GM12864 (cell line): ENCODE data around the gene PRKAB1.
A peak's percentile ranks its signal among the peaks of the same experiment; 100 is the strongest.

Source experiments
- DNase-seq: peaks from one replicate; pipeline ENCODE4 v3.0.0-alpha.2; 2011; ENCODE audit warnings: low read depth
- H3K4me3 ChIP-seq: 2 replicates; pipeline ENCODE4 v1.5.1; 2011; ENCODE audit warnings: mild to moderate bottlenecking, low read depth, low read length, control low read depth
- CTCF ChIP-seq: IDR thresholded peaks from 2 replicates; pipeline ENCODE4 v1.5.1; 2011; ENCODE audit warnings: low read depth, mild to moderate bottlenecking, moderate library complexity, low read length, control low read depth, inconsistent platforms; ENCODE audit errors: missing control alignments

PRKAB1 gene

GRCh38 chr12:119720349-119720748, 52.4 kb downstream of the PRKAB1 start:
- TF ChIP-seq CTCF: no peak
- no peak overlapping the region for H3K4me3 ChIP-seq
- no peak for DNase-seq

- no peak for DNase-seq
- no peak overlapping the region for H3K4me3 ChIP-seq
- TF ChIP-seq CTCF: no peak
Measured at GRCh38 chr12:119721306-119721705, 53.4 kb downstream of the PRKAB1 start.

- H3K4me3 ChIP-seq: no peak overlapping the region
- TF ChIP-seq CTCF: no peak
- DNase-seq: no peak
Measured at GRCh38 chr12:119725523-119725922, 57.6 kb downstream of the PRKAB1 start.

- no peak for TF ChIP-seq CTCF
- H3K4me3 ChIP-seq: no peak overlapping the region
- peak; percentile 13 for DNase-seq
Measured at GRCh38 chr12:119727600-119728443, 59.9 kb downstream of the PRKAB1 start.

GRCh38 chr12:119728444-119728745, 60.5 kb downstream of the PRKAB1 start:
- H3K4me3 ChIP-seq: no peak overlapping the region
- no peak for TF ChIP-seq CTCF
- no peak for DNase-seq

GRCh38 chr12:119729871-119730270, 61.9 kb downstream of the PRKAB1 start:
- TF ChIP-seq CTCF: no peak
- DNase-seq: no peak
- no peak overlapping the region for H3K4me3 ChIP-seq

GRCh38 chr12:119730381-119730780, 62.4 kb downstream of the PRKAB1 start:
- TF ChIP-seq CTCF: no peak
- DNase-seq: no peak
- H3K4me3 ChIP-seq: no peak overlapping the region
